Measurements from ENCODE around the gene GFRA3. TPM values are rescaled to one million over a fixed set of nuclear protein-coding genes. Genes with fewer than 3 reads are reported as not detected.

GFRA3 gene
- total RNA-seq, 3 donors from 2014 or later, result 0.77 to 2.4 (median 1.1) TPM

DNA sequence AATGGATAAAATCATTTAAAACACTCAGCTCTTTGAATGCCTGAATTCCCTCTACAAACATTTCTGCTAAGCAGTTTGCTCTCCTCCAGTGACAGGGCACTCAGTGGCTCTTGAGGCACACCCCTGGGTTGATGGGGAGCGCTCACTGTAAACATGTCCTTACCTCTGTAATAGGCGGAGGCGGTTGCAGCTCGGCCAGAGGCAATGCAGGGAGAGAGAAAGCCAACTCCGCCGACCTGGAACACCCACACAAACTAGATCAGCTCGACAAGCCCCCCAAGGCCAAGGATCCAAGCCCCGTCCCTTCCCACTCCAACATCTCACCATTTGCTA, 61.6 kb downstream of the GFRA3 start:
- intact Hi-C loops (cut with DNase I, micrococcal nuclease), result no loop called here
- peak in 1 of 3 donors; percentile 52 for DNase-seq

DNA sequence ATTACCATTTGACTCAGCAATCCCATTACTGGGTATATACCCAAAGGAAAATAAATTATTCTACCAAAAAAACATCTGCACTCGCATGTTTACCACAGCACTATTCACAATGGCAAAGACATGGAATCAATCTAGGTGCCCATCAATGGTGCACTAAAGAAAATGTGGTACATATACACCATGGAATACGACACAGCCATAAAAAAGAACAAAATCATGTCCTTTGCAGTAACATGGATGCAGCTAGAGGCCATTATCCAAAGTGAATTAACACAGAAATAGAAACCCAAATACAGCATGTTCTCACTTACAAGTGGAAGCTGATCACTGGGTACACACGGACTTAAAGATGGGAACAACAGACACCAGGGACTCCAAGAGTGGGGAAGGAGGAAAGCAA, 63.4 kb downstream of the GFRA3 start:
- no peak for DNase-seq
- peaks cover 14% of the 10 kb centered on the region for H3K4me1 ChIP-seq (ENCODE audit: low read depth)
- H3K9me3 ChIP-seq, result no peaks in the 10 kb centered on the region
- intact Hi-C loops (cut with DNase I, micrococcal nuclease), result no loop called here
- ATAC-seq, result no peak
- no peak for TF ChIP-seq CTCF (IDR thresholded peaks at IDR 0.05)
- H3K36me3 ChIP-seq (ENCODE audit: low read depth), result no peaks in the 10 kb centered on the region
- H3K4me3 ChIP-seq, result no peak overlapping the region

More for the DNA sequence above, 61.6 kb downstream of the GFRA3 start:
- H3K36me3 ChIP-seq (ENCODE audit: low read depth), result no peaks in the 10 kb centered on the region
- H3K4me1 ChIP-seq (ENCODE audit: low read depth), result peaks cover 14% of the 10 kb centered on the region
- TF ChIP-seq CTCF (IDR thresholded peaks at IDR 0.05), result no peak
- peak; percentile 47 for ATAC-seq
- H3K4me3 ChIP-seq, result peak overlapping the region; percentile 63
- H3K9me3 ChIP-seq, result no peaks in the 10 kb centered on the region

Other genes with a start within 250 kb of the GFRA3 start
- 10 to 100 TPM; 25.5 to 58.4 (median 25.8) TPM for gene FAM13B, start 241.5 kb downstream of the GFRA3 start, total RNA-seq
- not detected for gene WNT8A, start 190.6 kb downstream of the GFRA3 start, total RNA-seq
- 1 to 10 TPM in 2 of 3 donors, not detected in 1; 1.6 to 4.3 TPM for gene NME5, start 135.2 kb downstream of the GFRA3 start, total RNA-seq
- 10 to 100 TPM; 42.6 to 58.5 (median 57.3) TPM for gene BRD8, start 96.0 kb downstream of the GFRA3 start, total RNA-seq
- gene KIF20A, start 95.5 kb downstream of the GFRA3 start, total RNA-seq, result 10 to 100 TPM in 1 of 3 donors, 1 to 10 TPM in 2; 1.4 to 12.9 (median 2.8) TPM
- gene CDC23, start 61.3 kb downstream of the GFRA3 start, total RNA-seq, result 10 to 100 TPM; 19.3 to 22.2 (median 21.9) TPM
- gene CDC25C, start 57.2 kb upstream of the GFRA3 start, total RNA-seq, result 1 to 10 TPM in 2 of 3 donors, under 1 TPM in 1; 0.79 to 4.1 (median 1.3) TPM
- 10 to 100 TPM; 14.4 to 33.5 (median 14.5) TPM for gene FAM53C, start 63.6 kb upstream of the GFRA3 start, total RNA-seq
- 10 to 100 TPM; 56.6 to 84.3 (median 71.7) TPM for gene KDM3B, start 78.1 kb upstream of the GFRA3 start, total RNA-seq
- 10 to 100 TPM in 1 of 3 donors, 1 to 10 TPM in 2; 1.0 to 16.3 (median 2.7) TPM for gene REEP2, start 164.4 kb upstream of the GFRA3 start, total RNA-seq
- 10 to 100 TPM; 16.8 to 90.0 (median 23.5) TPM for gene EGR1, start 190.9 kb upstream of the GFRA3 start, total RNA-seq

Measured in mucosa of descending colon (tissue), 3 donors.